NCI-H1436 treated with DMSO at 0.1 percent for 48 hours (cell line): ENCODE data around the gene SIN3A.
A peak's percentile ranks its signal among the peaks of the same experiment; 100 is the strongest.

Experiments used
- DNase-seq: peaks from one replicate; lab custom pipeline; 2025; lab: John Stamatoyannopoulos, UW

SIN3A gene

GRCh38 chr15:75371901-75372688 lies 79.4 kb downstream of the SIN3A start:
- DNase-seq: no peak

DNA sequence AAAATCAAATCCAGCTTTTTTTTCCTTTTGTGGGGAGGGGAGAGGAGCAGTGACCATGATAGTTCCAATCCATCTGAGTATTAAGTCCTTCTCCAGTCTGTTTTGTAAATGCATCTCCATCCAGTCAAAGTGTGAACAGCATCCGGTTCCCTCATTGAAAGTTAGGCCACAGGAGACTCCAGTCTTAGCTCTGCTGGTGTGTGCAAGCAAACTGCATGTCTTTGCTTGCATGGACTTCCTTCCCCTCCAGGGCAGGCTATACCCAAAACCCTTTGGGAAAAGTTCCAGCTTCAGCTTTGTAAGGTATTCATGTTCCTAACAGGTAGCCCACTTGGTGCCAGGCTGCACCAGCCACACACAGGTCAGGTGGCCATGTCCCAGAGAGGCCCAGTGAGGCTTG lies 80.0 kb downstream of the SIN3A start:
- DNase-seq: no peak

DNA sequence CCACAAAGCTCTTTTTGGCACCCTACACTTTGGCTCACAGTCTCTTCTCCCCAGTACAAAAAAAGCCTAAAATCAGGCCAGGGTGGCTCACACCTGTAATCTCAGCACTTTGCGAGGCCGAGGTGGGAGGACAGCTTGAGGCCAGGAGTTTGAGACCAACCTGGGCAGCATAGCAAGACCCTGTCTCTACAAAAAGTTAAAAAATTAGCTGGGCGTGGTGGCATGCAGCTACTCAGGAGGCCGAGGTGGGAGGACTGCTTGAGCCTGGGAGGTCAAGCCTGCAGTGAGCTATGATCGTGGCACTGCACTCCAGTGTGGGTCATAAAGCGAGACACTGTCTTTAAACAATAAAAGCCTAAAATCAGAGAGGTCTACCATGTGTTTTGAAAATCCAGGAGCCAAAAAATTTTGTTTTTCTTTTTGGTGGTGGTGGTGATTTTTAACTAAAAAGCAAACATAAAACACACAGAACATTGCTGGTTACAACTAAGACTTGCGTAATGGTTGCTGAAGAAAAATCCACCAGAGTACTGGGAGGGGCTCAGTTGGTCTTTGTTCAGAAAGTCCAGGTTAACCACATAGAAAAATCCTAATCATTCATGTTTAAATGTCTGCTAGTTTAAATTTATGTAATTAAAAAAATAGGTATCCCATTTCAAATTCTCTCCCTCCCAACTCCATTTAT lies 81.5 kb downstream of the SIN3A start:
- no peak for DNase-seq

DNA sequence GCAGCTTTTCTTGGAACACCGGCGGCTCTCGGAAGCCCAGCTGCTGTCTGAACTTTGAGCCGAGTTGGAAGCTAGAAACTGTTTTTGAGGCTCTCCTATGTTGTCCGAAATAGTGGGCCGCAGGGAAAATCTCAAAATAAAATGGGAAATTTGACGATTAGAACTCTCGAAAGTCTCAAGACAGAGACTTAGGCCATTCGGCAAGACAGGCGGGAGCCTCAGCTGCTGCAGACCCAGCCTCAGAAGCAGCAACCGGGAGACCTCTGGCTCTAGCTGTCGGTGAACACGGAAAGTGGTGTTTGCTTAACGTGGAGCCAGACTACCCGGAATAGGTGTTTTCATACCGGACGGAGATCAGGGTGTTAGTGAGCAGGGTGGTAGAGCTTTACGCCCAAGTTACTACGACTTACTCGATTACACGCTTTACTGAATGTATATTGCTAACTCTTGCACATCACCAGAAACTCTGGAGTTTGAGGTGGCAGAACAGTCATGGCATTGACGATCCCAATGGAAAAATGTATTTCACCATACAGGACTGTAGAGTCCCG lies 82.7 kb downstream of the SIN3A start:
- no peak for DNase-seq

DNA sequence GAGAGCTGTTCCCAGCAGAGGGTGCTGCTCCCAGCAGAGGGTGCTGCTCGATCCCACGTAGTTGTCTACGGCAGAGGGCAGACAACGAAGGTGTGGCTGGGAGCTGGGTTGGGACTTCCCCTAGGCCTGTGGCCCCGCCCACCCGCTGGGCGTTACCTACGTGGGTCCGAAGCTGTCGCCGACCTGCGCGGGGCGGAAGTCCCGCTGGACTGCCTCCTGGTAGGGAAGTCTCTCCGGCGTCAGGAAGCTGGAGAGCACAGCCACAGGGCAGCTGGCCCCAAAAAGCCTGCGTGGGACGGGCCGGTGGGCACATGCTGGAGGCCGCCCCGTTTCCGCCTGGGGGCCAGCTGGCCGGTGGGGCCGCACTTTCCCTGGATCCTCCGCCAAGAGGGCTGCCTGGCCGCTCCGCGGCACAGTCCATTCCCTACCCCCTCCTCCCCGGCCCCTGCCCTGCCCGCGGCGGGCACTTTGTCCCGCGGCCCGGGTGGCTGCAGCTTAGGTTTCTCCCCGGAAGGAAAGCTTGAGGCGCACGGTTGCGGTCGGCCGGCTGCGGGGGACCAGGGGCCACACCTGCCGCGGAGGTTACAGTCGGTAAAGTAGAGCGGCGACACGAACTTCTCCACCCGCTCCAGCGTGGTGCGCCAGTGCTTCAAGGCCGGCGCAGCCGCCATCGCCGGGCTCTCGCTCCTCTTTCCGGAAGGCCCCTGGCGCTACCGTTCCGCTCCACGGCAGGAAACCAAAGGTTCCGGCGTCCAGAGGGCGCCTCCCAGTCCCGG lies 83.4 kb downstream of the SIN3A start, which contains the start of gene MAN2C1:
TSS of gene MAN2C1 (minus strand) at position 695 of the 776 bp plus-strand sequence. CDS start at position 671, 24 bp downstream.
- DNase-seq: peak; percentile 80

GRCh38 chr15:75367406-75367912 lies 84.0 kb downstream of the SIN3A start:
- no peak for DNase-seq

- DNase-seq: no peak
Measured at GRCh38 chr15:75367006-75367405, 84.5 kb downstream of the SIN3A start.

DNA sequence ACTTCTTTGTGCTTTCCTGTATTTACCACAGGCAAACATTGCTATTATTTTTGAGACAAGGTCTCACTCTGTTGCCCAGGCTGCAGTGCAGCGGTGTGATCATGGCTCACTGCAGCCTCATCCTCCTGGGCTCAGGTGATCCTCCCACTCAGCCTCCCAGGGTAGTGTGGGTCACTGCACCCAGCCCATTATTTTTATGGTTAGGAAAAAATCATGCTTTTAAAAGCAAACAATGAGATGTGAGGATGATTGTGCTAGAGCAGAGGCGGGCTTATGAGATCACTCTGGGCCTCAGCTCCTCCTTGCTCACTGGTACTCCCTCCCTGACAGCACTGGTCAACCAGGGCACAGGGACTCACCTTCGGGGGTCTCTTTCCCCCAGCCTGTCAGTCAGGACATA lies 85.3 kb downstream of the SIN3A start:
- no peak for DNase-seq

DNA sequence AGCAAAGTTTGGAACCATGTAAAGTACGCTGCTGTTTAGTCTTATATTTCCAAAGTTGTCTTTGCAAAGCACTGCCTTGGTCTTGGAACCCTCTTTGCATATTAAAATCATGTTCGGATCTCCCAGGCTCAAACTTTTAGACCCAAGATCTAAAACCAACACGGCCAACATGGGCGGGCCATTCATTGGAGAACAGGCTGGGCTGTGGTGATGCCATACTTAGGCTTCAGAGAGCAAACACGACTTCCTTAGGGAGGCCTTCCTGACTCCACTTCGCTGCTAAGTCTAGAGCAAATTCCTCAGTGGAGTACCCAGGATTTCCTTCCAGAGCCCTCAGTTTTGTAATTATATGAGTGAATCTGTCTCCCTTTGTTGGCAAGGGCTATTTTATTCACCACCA lies 86.6 kb downstream of the SIN3A start:
- no peak for DNase-seq

DNA sequence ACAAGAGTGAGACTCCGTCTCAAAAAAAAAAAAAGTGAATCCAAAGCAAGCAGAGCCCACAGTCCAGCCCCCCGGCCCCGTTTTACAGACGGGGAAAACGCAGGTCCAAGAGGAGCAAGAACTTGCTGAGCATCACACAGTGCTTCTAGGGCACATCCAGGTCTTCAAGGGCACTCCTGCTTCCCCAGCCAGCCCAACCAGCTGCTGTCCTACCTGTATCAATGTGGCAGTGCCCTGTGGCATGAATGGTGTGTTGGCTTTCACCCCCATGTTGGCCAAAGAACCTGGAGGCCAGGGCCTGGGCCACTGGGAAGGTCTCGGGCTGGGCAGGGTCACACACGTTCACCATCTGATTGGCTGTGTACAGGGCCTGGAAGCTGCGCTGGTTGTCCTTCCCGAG lies 87.7 kb downstream of the SIN3A start:
- no peak for DNase-seq

- DNase-seq: no peak
Measured at GRCh38 chr15:75362642-75363249, 88.7 kb downstream of the SIN3A start.

- no peak for DNase-seq
Measured at GRCh38 chr15:75361989-75362641, 89.4 kb downstream of the SIN3A start.

- DNase-seq: no peak
Measured at GRCh38 chr15:75361361-75361988, 90.0 kb downstream of the SIN3A start.

DNA sequence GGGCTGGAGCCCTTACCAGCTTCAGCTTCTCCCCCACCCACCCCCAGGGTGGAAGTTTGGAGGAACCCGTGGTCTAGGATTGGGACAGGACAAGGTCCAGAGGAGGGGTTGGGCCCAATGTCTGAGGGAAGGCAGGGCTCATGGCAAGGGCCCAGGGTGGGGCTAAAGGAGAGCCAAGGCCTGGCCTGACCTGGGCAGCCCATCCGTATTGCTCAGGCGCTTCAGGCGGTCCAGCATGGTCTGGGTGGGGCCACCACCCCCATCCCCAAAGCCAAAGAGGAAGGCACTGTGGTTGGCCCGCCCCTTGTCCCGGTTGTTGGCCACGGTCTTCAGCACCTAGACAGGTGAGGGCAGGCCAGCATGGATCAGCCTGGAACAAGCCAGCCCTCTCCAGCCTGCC lies 90.6 kb downstream of the SIN3A start:
- no peak for DNase-seq

DNA sequence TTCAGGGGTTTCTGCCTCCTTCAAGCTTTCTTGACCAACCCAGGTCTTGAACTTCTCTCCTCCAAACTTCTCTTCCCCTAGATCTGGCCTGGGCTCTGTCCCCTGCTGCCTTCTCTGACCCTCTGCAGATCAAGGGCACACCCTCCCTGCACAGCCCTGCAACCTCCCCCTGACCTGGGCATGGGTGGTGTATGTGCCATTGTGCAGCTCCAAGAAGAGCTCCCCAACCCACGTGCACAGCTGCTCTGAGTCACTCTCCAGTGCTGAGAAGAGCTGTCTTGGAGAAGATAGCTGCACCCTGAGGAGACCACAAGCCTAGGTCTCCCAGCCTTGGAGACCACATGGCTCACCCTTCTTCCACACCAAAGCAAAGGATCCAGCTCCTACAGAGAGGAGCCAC lies 91.1 kb downstream of the SIN3A start:
- no peak for DNase-seq

DNA sequence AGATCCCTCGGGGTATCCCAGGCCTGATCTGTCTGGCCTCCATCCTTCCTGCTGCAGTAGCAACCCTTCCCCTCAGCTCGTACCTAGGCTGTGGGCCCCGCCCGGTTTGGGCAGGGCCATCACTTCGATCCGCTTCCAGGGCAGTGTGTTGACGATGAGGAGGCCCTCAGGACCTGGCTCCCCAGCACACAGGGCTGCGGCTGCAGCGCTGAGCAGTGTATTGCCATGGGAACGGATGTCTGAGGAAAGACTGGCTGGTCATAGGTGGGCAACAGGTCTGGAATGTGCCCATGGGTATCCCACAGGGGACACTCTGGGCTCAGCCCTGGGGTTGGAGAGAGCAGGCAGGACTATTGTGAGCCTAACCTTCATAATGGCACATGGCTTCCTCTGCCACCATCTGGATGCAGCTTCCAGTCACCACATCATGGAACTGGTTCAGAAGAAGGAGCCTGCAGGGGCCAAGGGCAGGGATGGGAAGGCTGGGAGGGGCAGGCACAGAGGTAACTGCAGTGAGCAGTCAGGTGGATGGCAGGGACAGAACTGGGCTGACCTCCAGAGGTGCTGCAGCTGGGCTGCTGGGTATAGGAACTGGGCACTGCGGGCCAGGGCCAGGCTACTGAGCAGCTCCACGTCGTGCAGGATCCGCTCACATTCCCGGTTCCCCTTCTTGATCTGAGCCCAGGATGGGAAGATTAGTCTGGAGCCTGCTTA lies 91.8 kb downstream of the SIN3A start:
- no peak for DNase-seq

GRCh38 chr15:75358771-75359536 lies 92.5 kb downstream of the SIN3A start:
- DNase-seq: no peak

GRCh38 chr15:75357976-75358673 lies 93.4 kb downstream of the SIN3A start:
- DNase-seq: no peak

DNA sequence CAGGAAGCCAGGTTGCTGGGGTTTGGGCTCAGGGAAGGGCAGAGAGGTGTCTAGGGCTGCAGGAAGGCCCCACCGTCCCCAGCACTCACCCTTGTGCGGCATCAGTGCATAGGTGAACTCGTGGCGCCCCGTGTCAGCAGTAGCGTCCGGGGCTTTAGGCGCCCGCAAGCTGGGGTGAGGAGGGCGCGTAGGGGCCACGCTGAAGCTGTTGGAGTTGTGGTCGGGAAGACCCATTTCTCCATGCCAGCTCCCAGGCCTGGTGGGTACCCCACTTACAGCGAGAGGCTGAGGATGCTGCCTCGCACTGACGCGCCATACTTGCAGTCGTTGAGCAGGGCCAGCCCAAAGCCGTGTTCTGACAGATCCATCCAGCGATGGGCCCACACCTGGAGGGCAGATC lies 95.0 kb downstream of the SIN3A start:
- DNase-seq: no peak
